GM18499 (cell line): Measurements from ENCODE around the gene COQ8B.
"Not testable (repeated sequence)": the region's sequence is repeated elsewhere in the genome, so short reads cannot be mapped to it uniquely, and the experiment has no call there.

Experiments
- ATAC-seq: cut with Tn5 transposase; IDR thresholded peaks from one replicate; pipeline ENCODE4 v1.9.1; 2021; ENCODE audit warnings: moderate number of reproducible peaks; ENCODE audit not compliant: insufficient read depth, unreplicated experiment

COQ8B gene

GRCh38 chr19:40716482-40717324 lies at the start of gene COQ8B, which contains the start of gene ITPKC:
Gene COQ8B, minus strand, starts transcription at chr19:40716886. Its CDS starts 2,254 bp downstream, at chr19:40714632.
Gene ITPKC, plus strand, starts transcription at chr19:40717112. Its CDS starts 24 bp downstream, at chr19:40717136.
- peak; percentile 53 for ATAC-seq

GRCh38 chr19:40766385-40766784 lies 49.7 kb upstream of the COQ8B start:
- ATAC-seq, result not testable (repeated sequence)

GRCh38 chr19:40763963-40764362 lies 47.3 kb upstream of the COQ8B start:
- ATAC-seq, result no peak

- no peak for ATAC-seq
Observed at GRCh38 chr19:40763526-40763925, 46.8 kb upstream of the COQ8B start.

GRCh38 chr19:40762754-40763470 lies 46.2 kb upstream of the COQ8B start:
- ATAC-seq, result no peak

- no peak for ATAC-seq
Observed at GRCh38 chr19:40759352-40759751, 42.7 kb upstream of the COQ8B start.

GRCh38 chr19:40758491-40758890 lies 41.8 kb upstream of the COQ8B start:
- ATAC-seq, result no peak

- no peak for ATAC-seq
Observed at GRCh38 chr19:40756502-40757110, 39.9 kb upstream of the COQ8B start.

GRCh38 chr19:40755791-40756190 lies 39.1 kb upstream of the COQ8B start:
- no peak for ATAC-seq

GRCh38 chr19:40755248-40755624 lies 38.5 kb upstream of the COQ8B start:
- ATAC-seq, result no peak

GRCh38 chr19:40754611-40755247 lies 38.0 kb upstream of the COQ8B start:
- no peak for ATAC-seq

GRCh38 chr19:40752257-40752781 lies 35.6 kb upstream of the COQ8B start:
- no peak for ATAC-seq

GRCh38 chr19:40750874-40751537 lies 34.3 kb upstream of the COQ8B start, which contains the start of gene SNRPA:
Gene SNRPA, plus strand, starts transcription at chr19:40751203. Its CDS starts 206 bp downstream, at chr19:40751409.
- peak; percentile 25 for ATAC-seq

- ATAC-seq, result peak; percentile 78
Observed at GRCh38 chr19:40750058-40750873, 33.6 kb upstream of the COQ8B start, which contains the start of gene ACTMAP. Gene ACTMAP, minus strand, starts transcription at chr19:40750477. Its CDS starts 674 bp downstream, at chr19:40749803.

GRCh38 chr19:40747536-40747935 lies 30.9 kb upstream of the COQ8B start:
- ATAC-seq, result no peak

- ATAC-seq, result no peak
Observed at GRCh38 chr19:40745402-40745780, 28.7 kb upstream of the COQ8B start.

GRCh38 chr19:40744554-40745401 lies 28.1 kb upstream of the COQ8B start:
- no peak for ATAC-seq

- no peak for ATAC-seq
Observed at GRCh38 chr19:40743926-40744325, 27.2 kb upstream of the COQ8B start.
